GM21515 (cell line): Measurements from ENCODE around the gene RAB8B.
"Not testable (repeated sequence)": the region's sequence is repeated elsewhere in the genome, so short reads cannot be mapped to it uniquely, and the experiment has no call there.

Source experiments
- ATAC-seq: cut with Tn5 transposase; IDR thresholded peaks from one replicate; pipeline ENCODE4 v1.9.1; 2021; ENCODE audit not compliant: unreplicated experiment

The RAB8B gene

DNA sequence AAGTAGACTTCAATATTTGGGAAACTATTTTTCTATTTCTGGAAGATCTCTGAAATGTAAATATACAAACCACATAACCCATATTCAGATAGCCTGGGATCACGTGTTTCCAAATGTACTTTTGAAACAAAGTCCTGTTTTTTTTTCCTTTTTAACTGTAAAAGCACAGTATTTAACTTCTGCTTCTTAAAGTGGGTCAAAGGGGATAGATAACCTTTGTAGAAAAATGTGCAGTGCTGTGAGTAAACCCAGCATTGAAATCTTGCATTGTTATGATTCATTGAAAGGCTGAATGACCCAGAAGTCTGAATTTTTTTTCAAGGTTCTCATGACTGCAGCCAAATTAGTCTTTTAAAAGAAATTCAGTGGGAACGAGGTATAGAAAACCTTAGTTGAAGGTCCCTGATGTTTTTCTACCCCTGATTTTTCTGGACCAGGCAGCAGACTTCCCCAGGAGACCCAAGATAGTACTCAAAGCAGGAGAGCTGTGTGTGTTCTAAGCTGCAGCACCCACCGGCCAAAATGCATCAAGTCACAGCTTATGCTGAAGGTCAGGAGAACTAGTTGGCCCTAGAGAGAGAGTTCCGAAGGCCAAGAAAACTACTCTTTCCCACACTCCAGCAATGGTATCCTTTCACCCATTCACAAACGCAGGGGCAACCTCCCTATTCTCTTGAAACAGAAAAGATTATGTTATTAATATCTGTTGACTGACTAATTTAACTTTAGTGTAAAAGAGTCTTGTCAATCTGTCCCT lies 44.4 kb downstream of the RAB8B start:
- ATAC-seq: no peak

DNA sequence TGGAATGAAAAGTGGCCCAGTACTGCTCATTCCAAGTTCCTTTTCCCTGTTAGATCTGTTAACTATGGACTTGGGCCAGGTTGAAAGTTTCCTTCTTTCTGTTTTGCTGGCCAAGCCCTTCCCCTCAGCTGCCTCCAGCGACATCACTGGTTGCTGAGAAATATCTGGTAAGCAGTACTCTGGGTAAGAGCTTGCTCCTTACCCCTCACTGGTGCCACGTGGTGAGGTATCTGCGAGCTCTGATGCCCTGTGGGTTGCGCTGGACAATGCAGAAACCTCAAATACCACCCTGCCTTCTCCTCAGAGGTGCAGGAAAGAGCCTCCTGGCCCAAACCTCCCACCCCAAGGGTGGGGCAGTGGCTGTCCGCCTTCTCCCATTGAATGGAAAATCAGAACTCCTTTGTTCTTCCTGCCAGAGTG lies 45.1 kb downstream of the RAB8B start:
- ATAC-seq: no peak

DNA sequence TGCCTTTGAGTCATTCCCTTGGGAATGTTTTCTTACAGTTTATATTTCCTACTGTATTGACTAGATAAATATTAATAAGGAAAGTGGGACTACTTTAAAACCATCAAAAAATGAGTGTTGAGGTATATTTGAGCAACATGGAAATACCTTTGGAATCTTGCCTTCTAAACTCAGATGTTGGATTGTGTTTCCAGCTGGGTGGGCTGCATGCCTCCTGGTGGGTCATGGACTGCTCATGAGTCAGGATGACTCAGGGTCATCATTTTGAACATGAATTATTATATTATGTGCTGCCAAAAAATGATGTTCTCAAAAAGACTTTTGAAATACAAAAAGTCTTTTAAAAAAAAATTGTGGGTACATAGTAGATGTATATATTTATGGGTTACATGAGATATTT lies 46.9 kb downstream of the RAB8B start:
- ATAC-seq: no peak

DNA sequence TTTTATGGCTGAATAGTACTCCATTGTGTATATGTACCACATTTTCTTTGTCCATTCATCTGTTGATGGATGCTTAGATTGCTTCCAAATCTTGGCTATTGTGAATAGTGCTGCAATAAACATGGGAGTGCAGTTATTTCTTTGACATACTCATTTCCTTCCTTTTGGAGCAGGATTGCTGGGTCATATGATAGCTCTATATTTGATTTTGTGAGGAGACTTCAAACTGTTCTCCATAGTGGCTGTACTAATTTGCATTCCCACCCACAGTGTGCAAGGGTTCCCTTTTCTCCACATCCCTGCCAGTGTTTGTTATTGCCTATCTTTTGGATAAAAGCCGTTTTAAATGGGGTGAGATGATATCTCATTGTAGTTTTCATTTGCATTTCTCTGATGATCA lies 47.7 kb downstream of the RAB8B start:
- ATAC-seq: not testable (repeated sequence)

DNA sequence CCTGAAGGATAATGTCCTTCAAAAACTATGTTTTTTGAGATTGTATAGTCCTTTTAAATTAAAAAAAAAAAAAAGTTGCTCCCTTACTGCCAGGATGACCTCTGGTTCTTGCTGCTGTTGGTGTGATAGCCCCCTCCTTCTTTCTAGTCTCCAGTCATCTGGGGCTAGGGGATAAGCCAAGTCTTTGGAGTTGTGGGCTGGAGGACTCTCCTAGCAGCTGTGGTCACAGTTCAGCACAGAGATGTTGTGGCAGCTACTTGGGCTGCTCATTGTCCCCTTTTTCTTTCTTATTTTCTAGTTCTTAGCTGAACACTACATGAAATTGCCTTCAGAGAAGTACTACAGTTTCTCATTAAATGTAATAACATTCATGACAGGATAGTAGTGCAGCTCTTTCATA lies 48.8 kb downstream of the RAB8B start:
- no peak for ATAC-seq

DNA sequence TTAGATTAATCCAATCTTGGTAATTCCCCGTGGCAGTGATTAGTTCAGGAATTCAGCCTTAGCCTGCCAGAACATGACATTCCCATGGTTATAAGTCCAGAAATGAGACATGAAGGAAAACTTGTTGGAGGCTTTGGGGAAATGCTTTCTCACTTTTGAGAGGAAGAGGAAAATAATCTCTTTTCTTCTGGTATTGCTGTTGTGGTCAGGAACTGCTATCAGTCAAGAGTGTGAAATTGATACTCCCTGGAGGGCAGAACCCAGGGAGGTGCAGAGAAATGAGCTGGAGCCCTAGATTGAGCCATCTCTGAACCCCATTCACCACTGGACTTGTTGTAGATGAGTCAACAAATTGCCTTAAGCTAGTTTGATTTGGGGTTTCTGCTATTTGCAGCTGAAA lies 49.4 kb downstream of the RAB8B start:
- ATAC-seq: no peak

DNA sequence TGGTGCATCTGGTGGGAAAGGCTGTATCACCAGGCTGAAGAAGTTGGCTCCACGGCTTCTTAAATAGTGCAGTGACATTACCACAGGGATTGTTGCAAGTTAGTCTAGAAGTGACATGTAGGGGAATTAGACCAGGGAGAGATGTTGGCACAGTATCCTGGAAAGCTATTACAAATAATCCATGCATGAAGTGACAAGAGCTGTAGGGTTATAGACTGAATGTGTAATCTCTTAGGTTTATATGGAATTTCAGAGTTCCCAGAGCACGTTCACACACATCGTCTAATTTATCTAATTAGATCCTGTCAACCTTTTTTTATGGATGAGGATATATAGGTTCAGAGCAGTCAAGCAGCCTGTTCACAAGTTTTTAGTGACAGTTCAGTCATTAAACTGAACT lies 50.7 kb downstream of the RAB8B start:
- no peak for ATAC-seq

DNA sequence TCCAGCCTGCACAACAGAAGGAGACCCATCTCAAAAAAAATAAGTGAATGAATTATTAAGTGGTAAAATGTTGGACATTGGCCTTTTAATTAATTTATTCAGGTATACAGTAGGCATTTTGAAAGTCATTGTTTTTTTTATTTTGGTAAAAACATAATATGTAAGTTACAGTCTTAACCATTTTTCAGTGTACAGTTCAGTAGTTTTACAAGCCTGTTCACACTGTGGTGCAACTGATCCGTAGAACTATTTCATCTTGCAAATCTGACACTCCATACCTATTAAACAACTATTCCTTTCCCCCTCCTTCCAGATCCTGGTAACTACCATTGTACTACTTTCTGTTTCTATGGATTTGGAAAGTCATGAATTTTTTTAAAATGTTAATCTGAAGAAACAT lies 51.9 kb downstream of the RAB8B start:
- no peak for ATAC-seq

DNA sequence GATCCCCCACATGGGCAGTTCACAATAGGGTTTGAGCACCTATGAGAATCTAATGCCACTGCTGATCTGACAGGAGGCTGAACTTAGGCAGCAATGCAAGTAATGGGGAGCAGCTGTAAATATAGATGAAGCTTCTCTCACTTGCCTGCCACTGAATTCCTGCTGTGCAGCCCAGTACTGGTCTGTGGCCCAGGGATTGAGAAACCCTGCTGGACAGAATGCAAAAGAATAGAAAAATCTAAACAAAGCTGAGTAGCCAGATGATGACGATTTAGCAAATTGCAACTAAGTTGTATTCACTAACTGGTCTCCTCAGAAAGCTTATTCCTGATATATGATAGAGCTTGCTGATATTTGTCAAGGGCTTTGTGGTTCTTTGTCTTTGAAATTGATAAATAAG lies 53.7 kb downstream of the RAB8B start:
- no peak for ATAC-seq

DNA sequence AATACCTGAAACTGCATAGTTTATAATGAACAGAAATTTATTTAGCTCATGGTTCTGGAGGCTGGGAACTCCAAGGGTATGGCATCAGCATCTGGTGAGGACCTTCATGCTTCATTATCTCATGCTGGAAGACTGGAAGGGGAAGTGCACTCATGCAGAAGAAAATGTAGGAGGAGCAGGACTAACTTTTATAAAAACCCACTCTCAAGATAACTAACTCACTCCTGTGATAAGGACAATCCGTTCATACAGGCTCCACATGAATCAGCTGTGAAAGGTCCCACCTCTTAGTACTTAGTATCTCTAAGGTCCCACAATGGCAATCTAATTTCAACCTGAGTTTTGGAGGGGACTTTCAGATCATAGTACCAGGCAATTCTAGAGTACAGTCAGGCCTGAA lies 54.4 kb downstream of the RAB8B start:
- ATAC-seq: no peak

DNA sequence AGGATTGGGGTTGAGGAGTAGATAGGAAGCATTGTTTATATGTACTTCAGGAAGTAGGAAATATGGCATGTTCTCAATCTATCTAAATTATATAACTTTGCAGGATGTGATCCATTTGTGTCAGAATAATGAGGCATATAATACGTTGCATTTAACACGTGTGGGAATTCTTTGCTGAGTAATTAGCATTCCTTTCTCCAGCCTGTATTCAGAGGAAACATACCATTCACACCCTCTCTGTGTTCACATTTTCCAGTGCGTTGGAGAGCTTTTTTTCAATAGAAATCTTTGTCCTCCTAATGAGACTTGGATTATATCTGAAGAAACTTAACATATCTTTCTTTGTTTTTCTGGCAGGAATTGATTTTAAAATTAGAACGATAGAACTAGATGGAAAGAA lies 55.0 kb downstream of the RAB8B start:
- ATAC-seq: no peak

DNA sequence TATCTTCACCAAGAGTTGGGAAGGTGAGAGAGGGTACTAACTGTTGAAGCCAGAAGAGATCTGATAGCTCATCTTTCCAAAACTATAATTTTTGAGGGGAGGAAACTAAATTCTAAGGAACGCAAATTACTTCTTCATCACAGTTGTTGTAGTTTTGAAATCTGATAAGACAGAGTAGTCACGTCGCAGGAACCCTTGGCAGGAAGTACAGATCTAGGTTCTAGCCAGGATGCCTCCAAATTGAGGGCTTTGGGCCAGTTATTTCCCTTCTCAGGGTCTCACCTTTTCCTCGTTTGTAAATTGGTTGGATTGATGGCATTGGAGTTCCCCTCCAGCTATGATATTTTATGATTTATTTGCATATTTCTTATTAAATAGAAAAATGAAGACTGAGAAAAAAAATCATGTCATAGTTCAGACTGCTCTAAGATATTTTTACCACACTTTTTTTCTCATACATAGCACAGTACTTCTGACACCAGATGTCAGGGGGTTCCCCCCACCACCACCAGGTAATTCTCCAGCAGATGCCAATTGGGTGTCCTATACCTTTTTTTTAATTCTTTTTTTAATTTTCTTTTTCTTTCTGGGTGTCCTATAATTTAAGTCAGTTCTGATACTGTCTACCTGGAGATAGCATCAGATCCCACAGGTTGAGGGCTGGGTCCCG lies 55.7 kb downstream of the RAB8B start:
- no peak for ATAC-seq

DNA sequence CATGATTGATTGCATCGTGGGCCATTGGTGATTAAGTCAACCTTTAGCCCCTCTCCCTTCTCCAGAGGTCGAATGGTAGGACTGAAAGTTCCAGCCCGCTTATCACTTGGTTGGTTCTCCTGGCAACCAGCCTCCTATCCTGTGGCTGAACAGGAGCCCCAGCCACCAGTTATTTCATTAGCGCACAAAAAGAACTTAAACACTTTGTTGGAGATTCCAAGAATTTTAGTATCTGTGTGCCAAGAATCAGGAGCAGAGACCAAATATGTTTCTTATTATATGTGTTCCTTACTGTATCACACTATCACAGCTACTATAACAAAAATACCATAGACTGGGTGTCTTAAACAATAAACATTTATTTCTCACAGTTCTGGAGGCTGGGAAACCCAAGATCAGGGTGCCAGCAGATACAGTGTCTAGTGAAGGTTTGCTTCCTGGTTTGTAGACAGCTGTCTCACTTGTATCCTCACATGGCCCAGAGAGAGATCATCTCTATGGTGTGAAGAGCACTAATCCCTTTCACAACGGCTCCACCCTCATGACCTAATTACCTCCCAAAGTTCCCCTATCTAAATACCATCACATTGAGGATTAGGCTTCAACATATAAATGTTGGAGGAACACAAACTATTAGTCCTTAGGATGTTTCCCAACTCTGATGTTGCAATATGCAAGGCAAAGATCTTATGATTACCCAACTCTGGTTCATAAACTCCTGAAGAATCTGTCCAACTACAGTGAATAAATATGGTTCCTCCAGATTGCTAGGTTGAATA lies 57.5 kb downstream of the RAB8B start:
- ATAC-seq: no peak

DNA sequence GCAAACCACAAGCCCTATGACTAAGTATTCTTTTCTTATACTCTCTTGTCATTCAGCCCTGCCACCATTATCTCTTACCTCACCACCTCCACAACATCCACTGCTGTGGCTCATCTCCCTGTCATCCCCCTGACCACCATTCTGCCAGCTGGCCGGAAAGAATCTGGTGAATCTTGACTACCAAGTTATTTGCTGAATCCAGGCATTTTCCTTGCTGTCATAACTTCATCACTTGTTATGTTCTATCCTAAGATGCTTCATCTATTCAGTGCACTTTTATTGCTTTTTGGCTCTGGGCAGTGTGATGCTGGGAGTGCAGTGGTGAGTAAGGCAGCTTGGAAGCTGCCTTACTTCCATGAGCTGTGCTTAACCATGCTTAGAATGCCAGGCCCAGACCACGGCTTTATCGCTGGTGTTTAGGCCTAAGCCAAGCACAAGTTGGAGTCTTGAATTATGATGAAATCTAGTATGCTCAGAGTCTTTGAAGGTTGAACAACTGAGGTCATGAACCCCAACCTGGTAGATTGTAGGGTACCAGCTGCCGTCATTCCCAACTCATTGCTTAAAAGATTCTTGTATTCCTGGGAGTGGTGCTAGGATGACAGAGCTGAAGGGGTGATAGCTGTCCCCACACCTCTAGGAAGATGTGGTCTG lies 61.0 kb downstream of the RAB8B start:
- no peak for ATAC-seq

DNA sequence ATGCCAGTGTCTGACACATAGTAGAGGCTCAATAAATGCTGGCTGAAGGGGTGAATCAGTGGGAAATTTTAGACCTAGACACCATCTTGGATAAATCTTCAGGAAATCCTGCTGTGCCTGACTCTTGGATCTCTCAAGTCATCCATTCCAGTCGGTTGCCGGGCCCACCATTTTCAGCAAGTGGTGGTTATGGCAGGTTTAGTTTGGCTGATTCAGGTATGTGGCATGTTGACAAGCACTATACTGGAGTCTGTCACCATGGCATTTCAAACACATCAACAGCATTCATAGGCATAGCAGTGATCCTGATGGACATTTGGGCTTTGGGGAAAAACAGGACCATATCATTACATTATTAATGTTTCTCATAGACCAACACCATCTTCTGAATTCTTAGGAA lies 62.3 kb downstream of the RAB8B start:
- ATAC-seq: no peak

DNA sequence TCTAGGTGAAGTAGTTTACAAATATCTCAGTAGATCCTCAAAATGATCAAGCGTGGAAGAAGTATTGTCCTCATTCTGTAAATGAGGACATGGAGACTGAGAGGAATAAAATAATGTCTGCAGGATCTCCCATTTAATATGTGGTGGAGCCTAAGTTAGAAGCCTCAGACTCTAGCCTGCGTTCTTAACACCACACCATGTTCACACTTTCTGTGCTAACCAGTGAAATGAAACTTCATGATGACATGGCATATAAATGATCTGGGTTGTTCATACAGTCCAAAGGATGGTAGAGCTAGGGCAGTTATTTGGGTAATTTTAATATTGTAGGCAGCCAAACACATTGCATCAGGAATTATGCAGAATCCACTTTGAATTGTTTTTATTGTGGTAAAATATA lies 62.9 kb downstream of the RAB8B start:
- ATAC-seq: no peak

DNA sequence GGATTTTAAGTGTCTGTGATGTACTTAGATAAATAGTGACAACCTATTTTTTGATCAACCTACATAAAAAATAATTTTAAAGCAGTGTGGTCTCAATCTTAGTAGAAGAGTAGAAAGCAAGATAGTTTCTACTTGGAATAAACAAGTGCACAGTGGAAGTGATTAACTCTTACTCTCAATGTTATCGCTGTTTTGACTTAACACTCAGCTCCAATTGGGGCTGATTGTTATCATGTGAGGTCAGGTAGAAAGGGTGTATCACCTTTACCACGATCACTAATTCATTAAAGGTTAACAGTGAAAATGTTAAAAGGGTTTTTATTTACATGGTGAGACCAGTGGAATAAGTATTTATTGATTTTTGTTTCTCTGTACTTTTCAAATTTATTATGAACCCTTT lies 65.6 kb downstream of the RAB8B start:
- ATAC-seq: no peak

DNA sequence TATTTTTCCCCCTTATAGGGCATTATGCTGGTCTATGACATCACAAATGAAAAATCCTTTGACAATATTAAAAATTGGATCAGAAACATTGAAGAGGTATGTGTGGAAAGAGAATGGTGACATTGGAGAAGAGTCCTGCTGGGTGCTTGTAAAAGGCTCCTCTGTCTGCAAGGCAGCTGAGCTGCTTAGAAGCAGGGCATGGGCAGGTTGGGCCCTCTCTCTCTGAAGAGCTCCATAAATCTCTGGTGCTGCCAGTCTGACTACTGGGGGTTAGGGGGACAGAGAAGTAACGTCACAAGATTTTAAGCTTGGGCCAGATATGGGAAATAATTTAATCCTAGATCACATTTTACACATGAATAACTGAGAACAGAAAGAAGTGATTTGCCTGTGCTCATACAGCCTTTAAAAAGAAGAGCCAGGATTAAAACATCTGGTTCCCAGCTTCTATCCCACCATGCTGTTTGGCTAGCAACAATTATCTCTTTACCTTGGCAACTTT lies 66.1 kb downstream of the RAB8B start:
- no peak for ATAC-seq

DNA sequence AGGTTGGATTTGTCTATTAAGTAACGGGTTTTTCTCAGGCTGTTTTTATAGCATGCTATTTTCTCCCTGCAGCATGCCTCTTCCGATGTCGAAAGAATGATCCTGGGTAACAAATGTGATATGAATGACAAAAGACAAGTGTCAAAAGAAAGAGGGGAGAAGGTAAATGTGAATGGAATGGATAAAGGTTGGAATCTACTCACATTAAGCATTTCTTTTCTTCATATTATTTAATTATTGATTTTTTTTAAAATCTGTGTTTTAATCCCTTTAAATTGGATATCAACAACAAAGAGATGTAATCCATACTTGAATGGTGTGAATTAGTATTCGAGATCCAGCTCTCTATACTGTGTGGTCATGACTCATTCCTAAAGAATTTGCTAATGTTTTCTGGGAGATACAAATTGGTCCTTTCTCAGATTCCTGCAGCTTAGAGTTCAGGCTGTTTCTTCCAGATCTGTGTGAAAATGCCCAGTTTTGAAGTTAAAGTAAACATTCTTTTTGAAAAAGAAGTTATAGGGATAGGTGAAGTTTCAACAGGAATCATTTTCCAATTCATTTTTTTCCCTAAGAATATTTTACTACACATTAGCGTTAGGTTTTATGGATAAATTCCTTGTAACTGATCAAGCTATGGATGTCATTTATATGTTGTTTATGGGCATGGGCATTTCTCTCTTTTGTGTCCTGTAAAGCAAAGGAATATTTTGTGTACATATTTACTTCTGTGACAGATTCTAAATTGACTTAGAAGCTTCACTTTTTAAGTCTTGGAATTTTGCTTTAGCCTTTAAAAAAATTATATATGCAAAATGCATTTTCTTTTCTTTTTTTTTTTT lies 67.2 kb downstream of the RAB8B start:
- no peak for ATAC-seq

DNA sequence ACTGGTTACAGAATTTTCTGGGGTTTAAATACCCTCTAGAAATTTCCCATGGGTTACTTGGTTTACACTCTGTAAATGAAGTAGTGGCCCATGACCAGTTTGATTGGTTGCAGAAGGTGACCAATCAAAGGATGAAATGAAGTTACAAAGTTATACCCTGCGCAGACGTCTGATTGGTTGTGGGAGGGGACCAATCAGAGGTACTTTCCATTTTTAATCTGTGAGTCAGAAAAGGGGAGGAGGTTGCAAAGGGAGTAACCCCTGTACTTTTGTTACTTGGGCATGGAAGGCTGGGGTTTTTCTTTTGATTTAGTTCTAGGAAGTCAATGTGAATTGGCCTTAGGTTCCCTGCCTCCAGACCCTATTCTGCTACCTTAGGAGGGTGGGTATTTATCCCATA lies 69.3 kb downstream of the RAB8B start:
- no peak for ATAC-seq
